GM19463 (cell line): ENCODE results near the gene SH2D4B.

Experiments used
- ATAC-seq: cut with Tn5 transposase; IDR thresholded peaks from one replicate; pipeline ENCODE4 v1.9.1; 2021; ENCODE audit warnings: mild to moderate bottlenecking, moderate library complexity; ENCODE audit not compliant: unreplicated experiment

Gene SH2D4B

GRCh38 chr10:80622153-80622552 is 84.5 kb downstream of the SH2D4B start:
- no peak for ATAC-seq

DNA sequence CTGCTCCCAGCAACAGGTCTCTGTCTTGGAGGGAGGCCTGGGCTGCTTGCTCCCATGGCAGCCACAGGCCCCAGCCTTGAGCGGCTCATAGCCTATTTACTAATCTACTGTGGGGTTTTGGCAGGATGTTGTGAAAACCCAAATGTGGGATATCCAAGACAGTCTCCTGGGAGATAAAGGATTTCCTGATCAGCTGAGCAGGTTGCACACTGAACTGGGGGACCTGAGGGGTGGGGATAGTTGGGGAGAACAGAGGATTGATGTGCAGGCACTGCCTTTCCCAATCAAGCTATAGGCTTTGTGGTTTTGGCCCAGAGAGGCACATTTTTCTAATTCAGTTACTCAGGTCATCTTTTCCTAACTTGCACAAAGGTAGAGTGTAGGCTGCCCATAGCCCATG is 92.6 kb downstream of the SH2D4B start:
- ATAC-seq: no peak

- no peak for ATAC-seq
Measured at GRCh38 chr10:80632742-80633141, 95.0 kb downstream of the SH2D4B start.

DNA sequence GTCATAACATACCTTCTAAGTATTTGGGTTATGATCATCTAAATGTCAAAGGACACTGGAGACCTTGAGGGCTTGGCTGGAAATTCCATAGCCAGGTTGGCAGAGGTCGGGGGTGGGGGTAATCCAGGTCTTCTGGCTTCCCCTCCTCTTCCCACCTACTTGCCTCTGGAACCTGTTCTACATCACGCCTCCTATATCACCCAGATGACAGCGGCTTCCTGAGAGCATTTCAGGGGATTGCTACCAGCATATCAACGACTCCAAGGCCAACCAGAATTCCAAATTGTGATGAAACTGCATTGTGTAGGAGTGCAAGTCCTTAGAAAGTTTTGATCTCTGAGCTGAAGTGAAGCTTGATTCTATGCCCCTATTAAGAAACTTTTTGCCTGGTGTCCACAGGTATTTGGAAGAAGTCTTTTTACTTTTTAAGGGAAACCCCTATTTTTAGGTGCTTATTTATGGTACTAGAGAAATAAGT is 95.7 kb downstream of the SH2D4B start:
- ATAC-seq: no peak

- ATAC-seq: no peak
Measured at GRCh38 chr10:80633910-80634309, 96.2 kb downstream of the SH2D4B start.

- ATAC-seq: no peak
Measured at GRCh38 chr10:80642661-80643060, 105.0 kb downstream of the SH2D4B start.

- no peak for ATAC-seq
Measured at GRCh38 chr10:80646366-80646765, 108.7 kb downstream of the SH2D4B start.

DNA sequence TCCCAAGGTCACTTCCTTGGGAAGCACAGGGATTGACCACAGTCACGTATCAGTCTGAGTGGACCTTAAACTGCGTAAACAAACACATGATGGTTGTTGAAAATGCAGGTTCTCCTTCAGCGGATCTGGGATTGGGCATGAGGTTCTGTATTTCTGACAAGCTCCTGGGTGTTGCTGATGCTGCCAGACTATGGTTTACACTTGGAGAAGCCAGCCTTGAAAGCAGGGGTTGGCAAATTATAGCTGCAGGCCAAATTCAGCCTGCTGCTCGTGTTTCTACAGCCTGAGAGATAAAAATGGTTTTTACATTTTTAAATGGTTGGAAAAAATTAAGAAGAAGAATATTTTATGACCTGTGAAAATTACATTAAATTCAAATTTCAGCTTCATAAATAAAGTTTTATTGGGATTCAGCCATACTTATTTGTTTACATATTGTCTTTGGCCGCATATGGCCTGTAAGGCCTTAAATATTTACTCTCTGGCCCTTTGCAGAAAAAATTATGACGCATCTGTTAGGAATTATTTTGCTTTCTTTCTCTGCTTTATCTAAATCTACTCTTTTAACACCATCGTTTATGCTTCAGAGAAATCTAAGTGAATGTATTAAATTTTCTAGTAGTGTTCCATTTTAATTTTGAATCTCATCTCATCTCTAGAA is 109.6 kb downstream of the SH2D4B start:
- ATAC-seq: no peak

DNA sequence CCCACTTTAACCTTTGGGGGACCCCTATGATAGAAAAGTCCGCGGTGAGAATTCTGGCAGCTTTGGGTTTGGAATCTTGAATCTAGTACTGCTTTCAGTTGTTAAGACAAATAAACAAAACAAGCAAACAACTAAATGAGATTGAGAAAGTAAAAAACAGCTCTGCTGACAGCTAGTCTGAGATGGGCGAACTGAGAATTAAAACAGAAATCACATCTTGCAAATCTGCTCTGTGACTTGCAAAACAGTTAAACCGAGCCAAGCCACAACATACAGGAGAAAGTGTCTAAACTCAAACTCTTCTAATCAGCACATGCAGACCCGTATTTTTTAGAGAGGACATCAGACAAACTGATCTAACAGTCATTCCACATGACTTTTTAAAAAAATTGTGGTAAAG is 110.4 kb downstream of the SH2D4B start:
- no peak for ATAC-seq

- no peak for ATAC-seq
Measured at GRCh38 chr10:80649183-80649582, 111.5 kb downstream of the SH2D4B start.

- no peak for ATAC-seq
Measured at GRCh38 chr10:80655898-80656297, 118.2 kb downstream of the SH2D4B start.

GRCh38 chr10:80658068-80658467 is 120.4 kb downstream of the SH2D4B start:
- no peak for ATAC-seq

DNA sequence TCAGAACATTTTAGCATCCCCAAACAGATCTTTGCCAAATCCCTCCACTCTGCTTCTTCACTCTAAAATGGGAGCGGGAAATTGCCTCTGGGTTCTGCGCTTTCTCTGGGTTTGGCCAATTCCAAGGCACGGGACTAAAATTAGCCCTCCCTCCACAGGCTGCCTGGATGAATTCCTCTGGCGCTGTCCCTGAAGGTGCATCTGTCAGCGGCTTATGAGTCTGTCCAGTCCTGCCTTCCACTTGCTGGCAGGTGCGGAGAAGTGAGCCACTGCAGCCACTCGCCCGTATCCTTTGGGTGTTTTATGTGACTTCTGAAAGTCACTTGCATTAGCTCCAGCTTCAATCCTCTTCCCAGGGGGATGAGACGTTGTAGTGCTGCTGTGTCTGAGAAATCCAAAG is 121.6 kb downstream of the SH2D4B start:
- no peak for ATAC-seq

- ATAC-seq: no peak
Measured at GRCh38 chr10:80660266-80660665, 122.6 kb downstream of the SH2D4B start.

GRCh38 chr10:80660736-80661135 is 123.0 kb downstream of the SH2D4B start:
- no peak for ATAC-seq

DNA sequence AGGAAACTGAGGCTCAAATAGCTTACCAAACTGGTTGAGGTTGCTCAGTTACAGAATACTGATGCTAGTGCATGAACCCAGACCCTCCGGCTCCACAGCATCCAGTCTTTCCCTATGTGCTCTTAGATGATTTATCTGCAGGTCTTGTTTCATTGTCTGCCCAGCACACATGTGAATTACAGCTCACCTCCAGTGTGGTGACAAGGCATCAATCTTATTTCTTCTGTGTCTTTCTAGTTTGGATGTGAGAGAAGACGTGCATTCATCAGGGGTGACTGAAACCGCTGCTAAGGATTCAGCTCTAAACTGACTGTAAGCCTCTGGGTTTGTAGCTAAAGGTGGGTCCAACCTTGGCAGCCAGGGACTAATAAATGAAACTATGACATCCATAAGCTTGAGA is 123.8 kb downstream of the SH2D4B start:
- no peak for ATAC-seq

DNA sequence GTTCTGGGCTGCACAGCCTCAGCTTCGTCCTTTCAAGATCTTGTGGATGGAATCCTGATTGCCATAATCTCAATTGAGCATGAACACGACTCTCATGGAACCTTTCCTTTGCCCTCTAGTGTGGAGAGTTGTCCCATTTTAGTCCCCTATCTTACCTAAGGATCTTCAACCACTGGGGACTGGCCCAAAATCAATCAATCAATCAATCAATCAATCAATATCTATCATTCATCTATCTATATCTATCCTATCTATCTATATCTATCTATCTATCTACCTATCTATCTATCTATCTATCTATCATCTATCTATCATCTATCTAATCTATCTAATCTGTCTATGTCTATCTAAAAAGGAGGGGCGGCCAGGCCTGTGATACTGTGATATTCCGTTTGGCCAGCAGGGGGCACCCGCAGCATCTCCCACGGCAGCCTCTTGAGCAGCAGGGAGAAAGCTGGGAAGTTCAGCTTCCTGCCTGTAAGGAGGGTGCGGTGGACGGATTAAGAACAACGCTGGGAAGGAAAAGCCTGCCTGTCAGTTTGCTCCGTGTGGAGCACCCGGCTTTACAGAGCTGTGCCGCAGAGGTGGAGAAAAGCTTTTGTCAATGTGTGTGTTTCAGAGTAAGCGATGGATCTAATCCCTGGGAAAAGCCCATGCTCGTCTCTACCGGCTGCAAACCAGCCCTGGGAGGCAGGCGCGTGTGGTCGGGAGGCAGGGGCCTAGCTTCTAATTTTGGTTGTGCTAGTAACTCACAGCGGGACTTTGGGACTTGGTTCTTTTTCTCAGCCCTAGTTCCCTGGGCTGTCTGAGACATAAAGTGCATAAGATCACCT is 124.9 kb downstream of the SH2D4B start:
- peak; percentile 81 for ATAC-seq

GRCh38 chr10:80664071-80664680 is 126.5 kb downstream of the SH2D4B start:
- peak; percentile 55 for ATAC-seq

GRCh38 chr10:80669485-80669884 is 131.8 kb downstream of the SH2D4B start:
- no peak for ATAC-seq

DNA sequence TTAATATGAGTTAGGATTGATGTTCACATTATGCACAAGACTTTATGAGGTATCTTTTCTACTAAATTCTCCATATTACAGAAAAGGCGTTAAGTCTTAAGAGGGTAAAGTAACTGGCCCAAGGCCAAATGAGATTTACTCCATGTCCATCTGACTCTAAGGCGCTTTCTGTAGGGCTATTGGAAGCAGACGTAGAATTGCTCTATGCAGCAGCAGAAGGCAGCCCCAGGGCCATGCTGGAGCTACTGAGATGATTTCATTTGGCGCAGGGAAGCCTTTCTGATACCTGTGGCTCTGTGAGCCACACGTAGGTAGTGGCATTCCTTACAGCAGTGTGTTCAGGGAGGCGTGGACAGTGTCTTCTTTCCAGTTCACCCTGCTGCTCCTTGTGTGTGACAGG is 133.1 kb downstream of the SH2D4B start:
- ATAC-seq: no peak

GRCh38 chr10:80671847-80672246 is 134.1 kb downstream of the SH2D4B start:
- no peak for ATAC-seq

DNA sequence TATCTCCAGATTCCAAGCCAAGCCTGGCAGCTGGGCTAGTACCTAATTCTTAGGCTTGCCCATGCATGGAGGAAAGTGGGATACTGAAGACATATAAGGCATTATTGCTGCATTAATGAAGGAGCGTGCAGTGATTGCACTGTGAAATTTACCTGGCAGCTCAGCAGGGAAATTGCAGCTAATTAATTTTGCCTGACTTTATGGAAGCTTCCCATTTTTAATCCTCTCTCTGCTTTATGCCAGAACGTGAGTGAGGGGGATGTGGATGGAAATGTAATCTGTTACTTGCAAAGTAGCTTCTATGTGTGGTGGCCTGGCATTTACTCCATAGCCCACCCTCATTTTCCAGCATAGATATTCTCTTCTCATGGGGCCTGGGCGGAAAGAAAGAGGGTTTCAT is 134.9 kb downstream of the SH2D4B start:
- no peak for ATAC-seq
